MG63 (cell line): ENCODE data around the gene PNLIPRP2. TPM values are rescaled to one million over a fixed set of nuclear protein-coding genes. Genes with fewer than 3 reads are reported as not detected.
A peak's percentile ranks its signal among the peaks of the same experiment; 100 is the strongest.

ENCODE experiments used
- DNase-seq: peaks from one replicate; pipeline ENCODE4 v3.0.0-alpha.2; 2020
- H3K27me3 ChIP-seq: fragments of 250-450 bp; sonication (Bioruptor Pico); 2 replicates; pipeline ENCODE4 v1.5.1; 2020; ENCODE audit warnings: mild to moderate bottlenecking, moderate library complexity
- H3K36me3 ChIP-seq: fragments of 250-450 bp; sonication (Bioruptor Pico); 2 replicates; pipeline ENCODE4 v1.5.1; 2020; ENCODE audit warnings: mild to moderate bottlenecking, moderate library complexity
- H3K4me3 ChIP-seq: fragments of 250-450 bp; sonication (Bioruptor Pico); 2 replicates; pipeline ENCODE4 v1.5.1; 2020; ENCODE audit warnings: mild to moderate bottlenecking, moderate library complexity
- H3K9me3 ChIP-seq: fragments of 250-450 bp; sonication (Bioruptor Pico); 2 replicates; pipeline ENCODE4 v1.5.1; 2020; ENCODE audit warnings: mild to moderate bottlenecking, moderate library complexity
- total RNA-seq: library from RNA; depleted of rRNA; stranded (reverse); fragments of >200 nt; shearing (Covaris generic); gene quantifications from 2 replicates; pipeline ENCODE4 v1.2.3, GENCODE V29; 2014; ENCODE audit warnings: low replicate concordance; rRNA removed

Gene PNLIPRP2
- total RNA-seq, 1 experiment from 2014 or later, result not detected

DNA sequence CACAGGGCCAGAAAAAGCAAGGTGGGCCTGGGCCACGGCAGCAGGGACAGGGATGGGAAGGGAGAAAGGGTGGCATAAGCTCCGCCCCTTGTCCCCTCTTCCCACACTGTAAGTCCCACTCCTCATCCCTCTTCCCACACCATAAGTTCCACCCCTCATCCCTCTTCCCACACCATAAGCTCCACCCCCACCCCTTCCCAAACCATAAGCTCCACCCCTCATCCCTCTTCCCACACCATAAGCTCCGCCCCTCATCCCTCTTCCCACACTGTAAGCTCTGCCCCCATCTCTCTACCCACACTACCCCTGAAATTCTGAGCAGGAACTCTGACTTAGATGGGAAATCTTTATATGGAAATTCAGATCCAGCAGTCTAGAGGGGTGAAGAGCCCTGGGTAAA, 65.9 kb downstream of the PNLIPRP2 start:
- H3K36me3 ChIP-seq, result no peaks in the 10 kb centered on the region; the same call in 1 of the 2 replicates
- H3K9me3 ChIP-seq, result no peaks in the 10 kb centered on the region
- no peak for DNase-seq
- H3K4me3 ChIP-seq, result no peak overlapping the region
- H3K27me3 ChIP-seq, result no peaks in the 10 kb centered on the region

DNA sequence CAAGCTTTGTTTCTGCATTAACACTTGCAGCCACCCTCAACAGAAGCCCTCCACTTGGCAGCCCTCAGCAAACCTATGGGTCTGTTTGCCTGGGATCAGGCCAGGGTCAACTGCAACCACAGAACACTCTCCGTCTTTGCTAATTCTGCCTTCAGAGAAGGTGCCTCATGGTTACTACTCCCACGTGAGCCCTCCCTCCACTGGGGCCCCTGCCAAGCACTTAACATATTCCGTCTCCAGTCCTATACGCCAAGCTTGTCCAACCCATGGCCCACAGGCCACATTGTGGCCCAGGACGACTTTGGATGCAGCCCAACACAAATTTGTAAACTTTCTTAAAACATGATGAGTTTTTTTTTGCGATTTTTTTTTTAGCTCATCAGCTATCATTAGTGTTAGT, 66.9 kb downstream of the PNLIPRP2 start:
- Histone ChIP-seq H3K36me3 (no peaks in the 10 kb centered on the region), H3K4me3 (no peak overlapping the region)
- DNase-seq, result no peak

DNA sequence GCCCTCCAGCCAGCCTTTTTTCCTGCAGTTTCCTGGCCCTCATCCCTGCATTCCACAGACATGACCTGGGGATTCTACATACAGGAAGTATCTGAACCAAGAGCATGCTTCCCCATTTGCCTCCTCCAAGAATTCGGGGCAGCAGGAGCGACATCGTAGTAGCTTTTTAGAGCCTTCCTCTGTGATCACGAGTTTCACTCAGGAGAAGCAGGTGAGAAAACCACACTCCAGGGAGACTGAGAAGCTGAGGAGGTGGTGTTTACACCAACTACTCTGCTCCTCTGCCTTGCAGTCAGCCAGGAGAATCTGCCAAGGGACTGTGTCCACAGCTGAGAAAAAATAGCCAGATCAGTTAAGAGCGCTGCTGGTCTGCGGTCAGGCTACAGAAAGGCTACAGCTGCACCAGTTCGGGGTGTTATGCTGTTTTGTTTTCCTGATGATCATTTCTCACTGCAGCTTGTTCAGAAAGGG, 67.5 kb downstream of the PNLIPRP2 start:
- DNase-seq, result peak; percentile 79
- Histone ChIP-seq H3K36me3 (no peaks in the 10 kb centered on the region; the same call in 1 of the 2 replicates), H3K27me3 (no peaks in the 10 kb centered on the region), H3K9me3 (no peaks in the 10 kb centered on the region), H3K4me3 (peak overlapping the region; percentile 19; the same call in 1 of the 2 replicates)

More for the DNA sequence above, 66.9 kb downstream of the PNLIPRP2 start:
- Histone ChIP-seq H3K27me3 (no peaks in the 10 kb centered on the region), H3K9me3 (no peaks in the 10 kb centered on the region)

DNA sequence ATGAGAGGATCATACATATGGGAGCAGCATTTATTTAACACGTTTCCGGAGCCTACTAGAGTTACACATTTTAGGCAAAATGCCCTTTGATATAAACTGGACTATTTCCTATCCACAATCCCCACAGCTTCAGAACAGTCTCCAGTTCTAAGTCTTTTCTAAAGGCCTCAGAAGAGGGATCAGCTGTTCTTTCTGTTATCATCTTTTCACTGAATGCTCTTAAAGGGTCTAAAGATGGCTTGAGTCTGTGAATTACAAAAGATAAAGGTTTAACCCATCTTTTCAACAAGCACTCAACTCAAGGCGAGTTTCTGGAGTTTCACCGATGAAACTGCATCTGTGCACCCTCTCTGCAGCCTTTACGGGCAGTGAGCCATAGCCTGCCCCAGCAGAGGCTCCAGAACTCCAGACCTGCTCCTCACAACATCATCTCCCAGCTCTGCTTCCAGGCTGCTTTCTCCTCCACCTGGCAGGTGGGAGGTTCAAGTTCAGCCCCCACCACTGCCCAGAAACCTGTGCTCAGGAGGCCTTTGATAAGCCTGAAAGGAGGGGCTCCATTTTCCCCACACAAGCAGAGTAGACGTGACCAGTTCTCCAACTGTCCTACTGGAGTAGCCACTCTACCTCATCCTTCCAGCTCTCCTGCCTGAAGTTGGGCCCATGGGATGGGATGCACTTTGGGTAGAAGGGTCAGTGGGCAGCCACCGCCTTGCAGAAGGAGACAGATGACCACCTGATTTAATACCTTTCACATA, 68.2 kb downstream of the PNLIPRP2 start:
- H3K9me3 ChIP-seq, result no peaks in the 10 kb centered on the region
- no peaks in the 10 kb centered on the region; the same call in 1 of the 2 replicates for H3K36me3 ChIP-seq
- no peaks in the 10 kb centered on the region for H3K27me3 ChIP-seq
- DNase-seq, result no peak
- peak overlapping the region; percentile 19; the same call in 1 of the 2 replicates for H3K4me3 ChIP-seq

DNA sequence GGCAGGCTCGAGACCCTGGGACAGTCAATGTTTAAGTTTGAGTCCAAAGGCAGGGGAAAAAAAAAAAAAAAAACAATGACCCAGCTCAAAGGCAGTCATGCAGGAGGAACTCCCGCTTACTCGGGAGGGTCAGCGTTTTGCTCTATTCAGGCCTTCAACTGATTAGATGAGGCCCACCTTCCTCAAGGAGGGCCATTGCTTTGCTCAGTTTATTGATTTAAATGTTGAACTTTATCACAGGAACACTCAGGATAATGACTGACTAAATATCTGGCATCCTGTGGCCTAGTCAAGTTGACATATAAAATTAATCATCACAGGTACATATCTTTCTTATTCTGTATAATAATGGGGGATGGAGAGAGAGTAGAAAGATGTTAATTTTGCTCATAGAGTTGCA, 69.0 kb downstream of the PNLIPRP2 start:
- no peaks in the 10 kb centered on the region for H3K9me3 ChIP-seq
- no peak for DNase-seq
- no peaks in the 10 kb centered on the region for H3K27me3 ChIP-seq
- H3K4me3 ChIP-seq, result no peak overlapping the region
- no peaks in the 10 kb centered on the region; the same call in 1 of the 2 replicates for H3K36me3 ChIP-seq

DNA sequence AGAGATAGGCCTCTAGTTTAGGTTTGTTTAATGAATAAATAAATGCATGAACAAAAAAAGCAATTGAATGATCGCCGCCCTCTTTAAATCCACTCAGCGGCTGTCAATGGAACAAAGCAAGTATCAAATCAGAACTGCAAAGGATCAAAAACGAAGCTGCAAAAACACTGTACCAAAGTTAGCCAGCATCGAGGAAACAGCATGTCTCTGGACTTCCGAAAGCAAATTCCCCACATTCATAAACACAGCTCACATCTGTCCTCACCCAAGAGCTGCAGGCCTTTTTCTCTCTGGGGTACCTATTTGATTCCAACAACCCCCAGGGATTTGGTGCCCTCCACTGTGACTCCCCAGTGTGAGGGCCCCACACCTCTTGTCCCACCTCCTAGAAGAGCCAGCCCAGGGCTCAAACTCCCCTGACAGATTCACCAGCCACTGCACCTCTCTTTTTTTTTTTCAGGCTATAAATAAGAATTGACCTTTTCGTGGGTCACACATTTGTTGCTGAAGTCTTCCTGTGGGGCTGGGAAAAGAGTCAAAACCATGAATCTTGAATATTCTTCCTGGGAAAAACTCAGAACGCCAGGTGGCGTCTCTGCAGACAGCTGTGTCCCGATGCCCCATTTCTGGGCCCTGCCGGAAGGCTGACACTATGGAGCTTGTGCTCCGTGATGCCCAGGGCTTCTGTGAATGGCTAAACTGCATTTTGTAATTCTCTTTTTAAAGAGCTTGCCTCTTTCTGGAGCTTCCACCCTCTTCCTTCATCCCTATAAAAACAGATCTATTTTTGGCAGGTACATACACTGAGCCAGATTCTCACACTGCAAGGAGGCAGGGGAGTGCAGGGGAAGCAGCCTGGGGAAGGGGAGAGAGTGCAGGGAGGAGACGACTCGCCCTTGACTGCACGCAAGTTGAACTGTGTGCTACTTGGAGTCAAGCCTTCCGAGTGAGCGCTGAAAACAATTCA, 69.9 kb downstream of the PNLIPRP2 start:
- H3K36me3 ChIP-seq, result no peaks in the 10 kb centered on the region; the same call in 1 of the 2 replicates
- no peak for DNase-seq

DNA sequence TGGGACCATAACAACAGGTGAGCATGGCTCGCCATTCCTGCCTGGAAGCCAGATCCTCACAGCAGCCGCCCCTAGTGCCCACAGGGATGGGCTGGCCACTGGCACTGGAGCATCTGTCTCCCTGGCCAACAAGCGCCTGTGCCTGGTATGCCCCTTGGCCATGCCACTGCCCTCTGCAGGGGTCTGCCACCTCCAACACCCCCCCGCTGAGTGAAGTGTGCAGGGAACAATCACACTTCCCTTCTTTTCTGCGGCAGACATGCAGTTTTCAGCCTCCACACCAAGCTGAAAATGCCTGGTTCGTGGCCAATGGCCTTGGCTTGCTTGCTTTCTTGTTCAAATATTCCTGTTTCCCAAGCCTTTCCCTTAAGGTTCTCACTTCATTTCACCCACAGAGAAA, 70.9 kb downstream of the PNLIPRP2 start:
- Histone ChIP-seq H3K9me3 (no peaks in the 10 kb centered on the region), H3K4me3 (no peak overlapping the region), H3K36me3 (no peaks in the 10 kb centered on the region; the same call in 1 of the 2 replicates), H3K27me3 (no peaks in the 10 kb centered on the region)
- no peak for DNase-seq

More for the DNA sequence above, 69.9 kb downstream of the PNLIPRP2 start:
- no peaks in the 10 kb centered on the region for H3K27me3 ChIP-seq
- H3K4me3 ChIP-seq, result no peak overlapping the region
- H3K9me3 ChIP-seq, result no peaks in the 10 kb centered on the region

DNA sequence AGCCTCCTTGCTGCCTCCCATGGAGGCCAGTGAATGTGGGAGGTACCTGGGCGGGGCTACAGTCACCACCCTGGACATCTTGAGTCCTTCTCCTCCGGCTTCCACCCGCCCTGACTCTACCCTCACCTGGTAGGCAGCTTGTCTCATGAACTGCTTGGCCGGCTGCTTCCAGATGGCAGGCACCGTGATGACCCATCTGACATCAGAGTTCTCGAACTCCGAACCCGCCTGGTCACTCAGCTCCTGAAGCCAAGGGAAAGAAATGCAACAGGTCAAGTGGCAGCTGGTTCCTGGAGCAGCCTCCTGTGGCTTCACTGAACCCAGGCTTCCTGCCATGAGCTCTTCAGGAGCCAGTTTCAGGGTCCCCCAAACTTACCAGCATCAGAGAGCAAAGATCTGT, 71.5 kb downstream of the PNLIPRP2 start:
- Histone ChIP-seq H3K27me3 (no peaks in the 10 kb centered on the region), H3K36me3 (no peaks in the 10 kb centered on the region; the same call in 1 of the 2 replicates), H3K4me3 (no peak overlapping the region), H3K9me3 (no peaks in the 10 kb centered on the region)
- no peak for DNase-seq

DNA sequence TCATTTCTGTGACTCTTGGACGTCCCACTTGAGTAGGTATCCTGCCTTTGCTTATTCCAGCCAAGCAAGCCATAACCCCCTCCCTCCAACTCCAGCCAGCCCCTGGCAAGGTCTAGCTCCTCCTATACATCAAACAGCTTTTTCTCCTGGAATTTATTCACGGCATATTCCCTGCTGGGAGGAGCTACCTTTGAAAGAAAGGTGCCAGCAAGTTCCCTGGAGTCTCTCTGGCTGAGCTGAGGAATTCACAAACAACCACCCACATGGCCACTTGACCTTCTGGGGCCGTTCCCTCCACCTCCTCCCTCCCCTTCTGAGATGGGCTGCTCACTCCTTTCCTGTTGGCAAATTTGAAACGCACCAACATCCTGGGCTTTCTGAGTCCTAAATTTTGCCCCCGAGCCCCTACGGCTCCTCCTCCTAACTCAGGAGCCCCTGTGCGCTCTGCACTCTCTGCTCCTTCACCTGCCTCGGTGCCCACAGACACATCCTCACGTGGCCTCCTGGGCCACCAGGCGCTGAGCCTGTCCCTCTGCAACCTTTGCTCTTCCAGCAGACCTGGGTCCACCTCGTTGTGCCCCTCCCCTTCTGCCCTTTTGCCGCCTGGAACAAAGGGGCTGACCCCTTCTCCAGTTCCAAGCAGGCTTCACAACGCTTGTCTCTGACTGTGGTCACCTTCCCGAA, 73.6 kb downstream of the PNLIPRP2 start:
- Histone ChIP-seq H3K27me3 (no peaks in the 10 kb centered on the region), H3K36me3 (no peaks in the 10 kb centered on the region; the same call in 1 of the 2 replicates), H3K4me3 (no peak overlapping the region), H3K9me3 (no peaks in the 10 kb centered on the region)
- DNase-seq, result no peak

Other genes starting within 250 kb of the PNLIPRP2 start
- gene PNLIPRP3, start 193.1 kb upstream of the PNLIPRP2 start, total RNA-seq, result not detected in 2 replicates
- not detected in 2 replicates for gene PNLIP, start 75.0 kb upstream of the PNLIPRP2 start, total RNA-seq
- not detected in 2 replicates for gene PNLIPRP1, start 30.0 kb upstream of the PNLIPRP2 start, total RNA-seq
- 2.6 and 2.8 TPM in 2 replicates for gene HSPA12A, start 121.6 kb downstream of the PNLIPRP2 start, total RNA-seq
- gene ENO4, start 228.5 kb downstream of the PNLIPRP2 start, total RNA-seq, result 0.69 and 2.5 TPM in 2 replicates